WI38 (cell line): Measurements from ENCODE around the gene MEOX1.
"Not testable (repeated sequence)": the region's sequence is repeated elsewhere in the genome, so short reads cannot be mapped to it uniquely, and the experiment has no call there.

Source experiments
- H3K4me3 ChIP-seq: 2 replicates; pipeline ENCODE4 v1.5.1; 2011; ENCODE audit warnings: low read depth, mild to moderate bottlenecking, control low read depth, low read length
- CTCF ChIP-seq: IDR thresholded peaks from 2 replicates; pipeline ENCODE4 v1.5.1; 2012; ENCODE audit warnings: low read depth, mild to moderate bottlenecking, control low read depth, low read length

MEOX1 gene

GRCh38 chr17:43612515-43612914 is 49.2 kb downstream of the MEOX1 start:
- no peak for TF ChIP-seq CTCF
- no peak overlapping the region for H3K4me3 ChIP-seq

- no peak overlapping the region for H3K4me3 ChIP-seq
- TF ChIP-seq CTCF = no peak
Measured at GRCh38 chr17:43611230-43611969, 50.3 kb downstream of the MEOX1 start.

- H3K4me3 ChIP-seq = no peak overlapping the region
- no peak for TF ChIP-seq CTCF
Measured at GRCh38 chr17:43609613-43610385, 51.9 kb downstream of the MEOX1 start.

GRCh38 chr17:43608313-43608712 is 53.4 kb downstream of the MEOX1 start:
- no peak for TF ChIP-seq CTCF
- H3K4me3 ChIP-seq = no peak overlapping the region

- no peak for TF ChIP-seq CTCF
- H3K4me3 ChIP-seq = no peak overlapping the region
Measured at GRCh38 chr17:43604549-43604948, 57.2 kb downstream of the MEOX1 start.

GRCh38 chr17:43603321-43603720 is 58.4 kb downstream of the MEOX1 start:
- TF ChIP-seq CTCF = no peak
- H3K4me3 ChIP-seq = no peak overlapping the region

GRCh38 chr17:43602556-43602955 is 59.2 kb downstream of the MEOX1 start:
- not testable (repeated sequence) for H3K4me3 ChIP-seq
